Fibroblast of lung (primary cell): ENCODE measurements around the gene NR3C2.

Source experiments
- CTCF ChIP-seq, 2 donors: IDR thresholded peaks in 1 of 2; conservative IDR thresholded peaks in 1 of 2; 1 replicate in 1 of 2; 2 replicates in 1 of 2; pipeline ENCODE4 v1.5.1; 2011 to 2012; ENCODE audit warnings: low read length in 2 of 2, control low read depth in 1 of 2, inconsistent platforms in 1 of 2, low read depth in 1 of 2, mild to moderate bottlenecking in 1 of 2
- EZH2 ChIP-seq: IDR thresholded peaks from 2 replicates; pipeline ENCODE4 v1.5.1; 2012; ENCODE audit warnings: low read length, control low read depth, mild to moderate bottlenecking; ENCODE audit errors: missing control alignments

GRCh38 chr4:148030193-148030873 is 411.9 kb downstream of the NR3C2 start:
- TF ChIP-seq CTCF (conservative IDR thresholded peaks at IDR 0.05 in 1 of 2, IDR thresholded peaks at IDR 0.05 in 1 of 2; ENCODE audit: low read depth in 1 of 2, low read length in 2 of 2) (no peak), EZH2 (no peak)
